ENCODE measurements around the gene SLC24A5. TPM values are rescaled to one million over a fixed set of nuclear protein-coding genes. Genes with fewer than 3 reads are reported as not detected.
A peak's percentile ranks its signal among the peaks of the same experiment; 100 is the strongest.

Gene SLC24A5
- total RNA-seq, 2 donors from 2014 or later = not detected

- intact Hi-C loops (cut with DNase I, micrococcal nuclease) = no loop called here
- no peak for ATAC-seq
- no peak for DNase-seq
Measured at GRCh38 chr15:48105936-48106335, 14.9 kb upstream of the SLC24A5 start.

GRCh38 chr15:48109212-48109611 is 11.6 kb upstream of the SLC24A5 start:
- intact Hi-C loops (cut with DNase I, micrococcal nuclease) = no loop called here
- DNase-seq = no peak
- no peak for ATAC-seq

GRCh38 chr15:48109856-48110531 is 10.8 kb upstream of the SLC24A5 start:
- ATAC-seq (no peak), DNase-seq (no peak)
- intact Hi-C loops (cut with DNase I, micrococcal nuclease) = no loop called here

- intact Hi-C loops (cut with DNase I, micrococcal nuclease) = no loop called here
- peak; percentile 61 for ATAC-seq
- peak in 1 of 2 donors; percentile 8 for DNase-seq
Measured at GRCh38 chr15:48112242-48112641, 8.5 kb upstream of the SLC24A5 start.

GRCh38 chr15:48119277-48119676 is 1.5 kb upstream of the SLC24A5 start:
- ATAC-seq (no peak), DNase-seq (no peak)
- intact Hi-C loops (cut with DNase I, micrococcal nuclease) = no loop called here

GRCh38 chr15:48121849-48122248 is 1.1 kb downstream of the SLC24A5 start:
- intact Hi-C loops (cut with DNase I, micrococcal nuclease) = no loop called here
- ATAC-seq (no peak), DNase-seq (no peak)

GRCh38 chr15:48126667-48127355 is 6.0 kb downstream of the SLC24A5 start:
- intact Hi-C loops (cut with DNase I, micrococcal nuclease) = no loop called here
- ATAC-seq (no peak), DNase-seq (no peak)

GRCh38 chr15:48131324-48131723 is 10.5 kb downstream of the SLC24A5 start:
- ATAC-seq (no peak), DNase-seq (no peak)
- intact Hi-C loops (cut with DNase I, micrococcal nuclease) = no loop called here

- DNase-seq (no peak), ATAC-seq (no peak)
- intact Hi-C loops (cut with DNase I, micrococcal nuclease) = no loop called here
Measured at GRCh38 chr15:48132874-48133273, 12.1 kb downstream of the SLC24A5 start.

GRCh38 chr15:48143856-48144255 is 23.1 kb downstream of the SLC24A5 start:
- no peak for ATAC-seq
- DNase-seq = no peak
- intact Hi-C loops (cut with DNase I, micrococcal nuclease) = no loop called here

- no peak for DNase-seq
- ATAC-seq = no peak
- intact Hi-C loops (cut with DNase I, micrococcal nuclease) = no loop called here
Measured at GRCh38 chr15:48144889-48145288, 24.1 kb downstream of the SLC24A5 start.

- no peak for ATAC-seq
- intact Hi-C loops (cut with DNase I, micrococcal nuclease) = no loop called here
- no peak for DNase-seq
Measured at GRCh38 chr15:48145923-48146322, 25.1 kb downstream of the SLC24A5 start.

GRCh38 chr15:48147358-48147757 is 26.6 kb downstream of the SLC24A5 start:
- ATAC-seq = no peak
- intact Hi-C loops (cut with DNase I, micrococcal nuclease) = no loop called here

GRCh38 chr15:48149858-48150257 is 29.1 kb downstream of the SLC24A5 start:
- intact Hi-C loops (cut with DNase I, micrococcal nuclease) = no loop called here
- no peak for ATAC-seq
- no peak for DNase-seq

More at GRCh38 chr15:48147358-48147757, 26.6 kb downstream of the SLC24A5 start:
- no peak for DNase-seq

- ATAC-seq (no peak), DNase-seq (no peak)
- intact Hi-C loops (cut with DNase I, micrococcal nuclease) = no loop called here
Measured at GRCh38 chr15:48153526-48153925, 32.7 kb downstream of the SLC24A5 start.

- no peak for ATAC-seq
- DNase-seq = no peak
- intact Hi-C loops (cut with DNase I, micrococcal nuclease) = no loop called here
Measured at GRCh38 chr15:48168616-48169015, 47.8 kb downstream of the SLC24A5 start.

GRCh38 chr15:48170981-48171380 is 50.2 kb downstream of the SLC24A5 start:
- DNase-seq (no peak), ATAC-seq (no peak)
- intact Hi-C loops (cut with DNase I, micrococcal nuclease) = no loop called here

GRCh38 chr15:48175126-48175525 is 54.3 kb downstream of the SLC24A5 start:
- ATAC-seq = no peak
- DNase-seq = no peak
- intact Hi-C loops (cut with DNase I, micrococcal nuclease) = no loop called here

- intact Hi-C loops (cut with DNase I, micrococcal nuclease) = no loop called here
- DNase-seq (no peak), ATAC-seq (no peak)
Measured at GRCh38 chr15:48176112-48176511, 55.3 kb downstream of the SLC24A5 start.

GRCh38 chr15:48176957-48177356 is 56.2 kb downstream of the SLC24A5 start:
- intact Hi-C loops (cut with DNase I, micrococcal nuclease) = no loop called here
- no peak for ATAC-seq
- DNase-seq = no peak

- ATAC-seq (peak; percentile 81), DNase-seq (no peak)
- intact Hi-C loops (cut with DNase I, micrococcal nuclease) = no loop called here
Measured at GRCh38 chr15:48177383-48177765, 56.6 kb downstream of the SLC24A5 start.
